Stimulated activated CD4-positive, alpha-beta T cell treated with anti-CD3 and anti-CD28 coated beads, Interleukin-1b, Interleukin-23, amount 100 ng/mL, for 48 hours (primary cell): ENCODE measurements around the gene TTC28.

ENCODE experiments used
- DNase-seq: peaks from one replicate; pipeline ENCODE4 v3.0.0-alpha.2; 2020

TTC28 gene

DNA sequence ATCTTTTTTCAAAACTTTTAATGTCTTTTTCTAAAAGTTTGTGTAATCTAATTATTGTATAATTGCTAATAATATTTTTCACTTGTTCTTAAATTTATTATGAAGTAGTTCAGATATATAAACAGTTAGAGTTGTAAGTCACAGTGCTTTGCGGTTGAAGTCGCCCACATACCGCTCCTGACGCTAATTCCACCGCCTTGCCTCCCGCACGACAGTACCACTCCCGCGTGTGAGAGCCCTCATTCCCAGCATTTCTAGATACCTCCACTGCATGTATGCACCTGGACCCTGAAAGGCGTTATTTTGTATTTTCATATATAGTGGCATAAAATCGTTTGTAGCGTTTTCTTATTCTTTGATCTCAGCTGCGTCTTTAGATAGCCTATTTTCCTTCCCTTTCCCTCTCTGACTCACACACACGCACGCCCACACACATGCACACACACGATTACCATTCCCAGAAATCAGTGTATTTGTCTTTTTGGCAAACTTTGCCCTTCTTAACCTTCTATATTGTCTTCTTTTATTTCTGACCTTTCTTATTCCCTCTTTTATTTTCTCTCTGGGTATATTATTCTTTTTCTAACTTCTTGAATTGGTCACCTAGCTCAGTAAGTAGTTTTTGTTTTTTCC, 704.1 kb downstream of the TTC28 start:
- DNase-seq: no peak

DNA sequence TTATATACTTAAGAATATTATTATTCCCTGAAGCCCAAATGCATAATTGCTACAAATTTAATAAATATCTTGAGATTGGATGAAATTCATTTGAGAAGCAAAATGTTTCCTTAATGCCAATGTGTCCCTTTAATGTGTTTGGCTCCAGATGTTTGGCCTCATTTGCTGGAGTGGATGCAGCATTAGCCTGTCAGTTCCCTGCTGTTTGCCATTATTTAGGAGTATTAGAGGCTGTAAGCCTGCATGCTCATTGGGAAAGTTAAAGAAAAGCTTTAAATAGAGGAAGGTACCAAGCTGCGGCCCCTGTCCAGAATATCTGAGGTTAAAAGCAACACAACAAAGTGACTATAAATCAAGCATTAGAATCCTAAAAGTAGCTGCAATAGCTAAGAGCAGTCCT, 705.8 kb downstream of the TTC28 start:
- DNase-seq: no peak

DNA sequence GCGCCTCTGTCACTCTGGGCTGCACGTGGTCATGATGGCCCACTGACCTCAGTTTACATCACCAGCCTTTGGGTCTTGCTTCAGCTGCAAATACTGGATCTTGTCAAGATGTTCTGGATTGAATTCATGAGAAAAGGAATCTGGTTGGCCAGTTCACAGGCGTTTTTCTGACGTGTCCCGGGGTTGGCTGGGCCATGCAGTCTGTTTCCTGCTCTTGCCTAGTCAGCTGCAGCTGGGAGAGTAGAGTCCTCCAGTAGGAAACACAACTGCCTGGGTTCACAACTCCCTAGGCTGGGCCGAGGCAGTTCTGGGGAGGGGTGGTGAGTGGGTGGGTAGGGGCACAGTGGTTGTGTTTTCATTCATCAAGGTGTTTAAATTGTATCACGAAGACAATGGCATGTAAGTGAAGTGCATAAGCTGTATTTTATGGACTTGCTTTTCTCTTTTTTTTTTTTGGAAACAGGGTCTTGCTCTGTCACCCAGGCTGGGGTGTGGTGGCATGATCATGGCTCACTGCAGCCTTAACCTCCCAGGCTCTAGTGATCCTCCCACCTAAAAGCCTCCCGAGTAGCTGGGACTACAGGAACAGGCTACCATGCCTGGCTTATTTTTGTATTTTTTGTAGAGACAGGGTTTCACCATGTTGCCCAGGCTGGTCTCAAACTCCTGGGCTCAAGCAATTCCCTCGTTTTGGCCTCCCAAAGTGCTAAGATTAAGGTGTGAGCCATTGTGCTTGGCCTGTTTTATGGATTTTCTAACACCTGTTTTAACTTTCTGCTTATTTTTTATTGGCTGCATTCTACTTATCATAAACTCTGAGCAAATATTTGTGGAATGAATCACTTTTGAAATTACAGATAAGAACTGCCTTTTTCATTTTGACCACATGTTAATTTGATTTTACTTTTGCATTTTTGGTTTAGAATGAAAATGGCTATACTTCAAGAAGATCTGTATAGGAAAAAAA, 706.6 kb downstream of the TTC28 start:
- no peak for DNase-seq

DNA sequence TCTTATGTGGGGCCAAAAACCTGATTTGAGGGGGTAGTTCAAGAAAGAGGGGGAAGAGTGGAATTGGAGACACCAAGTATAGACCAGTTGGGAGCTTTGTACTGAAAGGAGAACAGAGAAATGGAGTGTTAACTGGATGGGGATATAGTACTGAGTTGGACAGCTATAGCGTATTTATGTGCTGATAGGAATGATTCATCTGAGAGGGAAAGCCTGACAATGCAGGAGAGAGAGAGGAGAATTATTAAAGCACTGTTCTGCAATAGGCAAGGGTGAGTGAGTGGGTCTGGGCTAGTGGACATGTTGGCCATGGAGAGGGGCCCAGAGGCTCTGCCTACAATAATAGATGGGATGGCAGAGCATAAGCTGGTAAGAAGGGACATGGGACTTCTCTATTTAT, 707.7 kb downstream of the TTC28 start:
- DNase-seq: no peak

DNA sequence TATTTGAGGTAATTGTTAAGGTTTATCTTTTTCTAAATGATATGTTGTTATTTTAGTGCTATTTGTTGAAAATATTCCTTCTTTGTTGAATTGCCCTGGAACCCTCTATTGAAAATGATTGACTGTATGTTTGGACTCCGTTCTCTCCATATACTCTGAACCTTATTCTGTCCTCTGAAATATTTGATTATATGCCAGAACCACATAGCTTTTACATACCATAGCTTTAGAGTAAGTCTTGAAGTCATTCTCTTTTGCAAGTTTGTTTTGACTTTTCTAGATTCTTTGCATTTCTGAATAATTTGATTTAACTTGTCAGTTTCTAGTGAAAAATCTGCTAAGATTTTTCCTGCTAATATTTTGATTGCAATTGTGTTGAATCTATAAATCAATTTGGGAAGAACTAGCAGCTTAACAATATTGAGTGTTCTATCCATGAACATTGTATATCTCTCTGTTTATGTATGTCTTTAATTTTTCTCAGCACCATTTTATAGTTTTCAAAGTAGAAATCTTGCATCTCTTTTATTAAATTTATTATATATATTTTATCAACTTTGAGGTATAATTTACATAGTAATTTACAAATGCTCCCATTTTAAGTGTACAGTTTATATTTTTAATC, 708.9 kb downstream of the TTC28 start:
- DNase-seq: no peak

DNA sequence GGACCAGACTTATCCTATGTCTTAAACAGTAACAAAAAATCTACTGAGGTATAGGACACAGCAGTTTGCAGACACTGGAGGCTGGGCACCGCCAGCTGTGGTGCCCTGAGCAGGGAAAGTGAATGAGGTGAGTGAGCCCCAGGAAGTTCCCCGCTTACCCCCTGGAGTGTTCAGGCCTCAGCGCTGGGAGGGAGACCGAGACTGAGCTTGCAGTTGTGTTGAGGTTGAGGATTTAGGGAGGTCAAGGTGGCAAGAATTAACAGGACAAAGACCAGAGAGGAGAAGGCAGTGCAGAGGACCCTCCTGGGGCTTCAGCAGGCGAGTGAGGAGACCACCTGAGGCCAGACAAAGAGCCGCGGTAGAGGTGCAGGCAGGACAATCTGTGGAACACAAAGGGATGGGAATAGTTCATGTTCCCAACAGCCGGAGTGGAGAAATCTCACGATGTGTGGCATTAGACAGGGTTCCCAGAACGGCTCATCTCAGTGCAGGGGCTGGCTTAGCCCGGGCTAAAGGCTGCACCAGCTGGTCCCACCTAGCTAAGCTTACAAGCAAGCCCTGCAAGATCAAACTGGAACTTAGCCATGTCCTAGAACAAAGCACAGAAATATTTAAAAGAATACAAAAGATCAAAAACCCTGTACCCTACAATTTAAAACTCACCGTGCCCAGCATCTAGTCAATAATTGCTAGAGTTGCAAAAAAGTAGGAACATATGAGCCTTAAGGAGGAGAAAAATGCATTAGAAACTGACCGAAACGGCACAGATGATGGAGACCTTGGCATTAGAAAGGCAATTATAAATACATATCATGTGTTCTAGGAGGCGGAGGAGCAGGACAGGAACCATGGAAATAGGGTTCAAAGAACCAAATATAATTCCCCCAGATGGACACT, 713.2 kb downstream of the TTC28 start:
- DNase-seq: no peak

DNA sequence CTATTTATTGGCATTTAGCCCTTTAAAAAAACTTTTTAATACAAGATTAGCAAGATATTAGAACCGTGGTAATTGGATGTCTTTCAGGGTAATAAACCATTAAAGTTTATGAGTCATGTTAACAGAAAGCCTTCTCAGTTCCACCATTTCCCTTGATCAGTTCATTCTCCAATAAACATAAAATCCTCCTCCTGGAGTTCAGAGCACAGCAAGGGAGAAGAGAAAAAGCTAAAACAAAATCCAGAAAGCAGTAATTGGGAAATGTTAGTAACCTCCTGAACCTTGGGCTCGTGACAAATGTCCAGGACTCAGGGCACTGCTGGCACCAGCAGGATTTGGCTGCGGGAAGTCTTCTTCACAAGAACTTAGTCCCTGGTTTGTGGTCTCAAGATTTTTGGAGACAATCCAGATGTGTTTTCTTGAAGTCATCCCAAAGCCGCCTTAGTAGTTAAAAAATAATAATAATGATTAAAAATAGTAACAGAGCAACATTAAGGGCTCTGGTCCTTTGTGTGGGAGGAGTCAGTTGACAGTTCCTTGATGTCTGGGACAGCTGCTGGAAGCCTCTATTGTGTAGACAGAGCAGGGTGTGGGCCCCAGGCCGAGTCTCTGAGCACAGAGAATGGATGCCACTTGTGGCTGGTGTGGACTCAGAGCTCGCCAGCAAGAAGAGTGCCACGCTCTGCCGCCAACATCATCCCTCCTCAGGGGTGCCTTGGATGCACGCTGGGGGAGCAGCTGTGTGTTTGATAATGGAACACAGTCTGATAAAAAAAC, 717.2 kb downstream of the TTC28 start:
- DNase-seq: no peak

DNA sequence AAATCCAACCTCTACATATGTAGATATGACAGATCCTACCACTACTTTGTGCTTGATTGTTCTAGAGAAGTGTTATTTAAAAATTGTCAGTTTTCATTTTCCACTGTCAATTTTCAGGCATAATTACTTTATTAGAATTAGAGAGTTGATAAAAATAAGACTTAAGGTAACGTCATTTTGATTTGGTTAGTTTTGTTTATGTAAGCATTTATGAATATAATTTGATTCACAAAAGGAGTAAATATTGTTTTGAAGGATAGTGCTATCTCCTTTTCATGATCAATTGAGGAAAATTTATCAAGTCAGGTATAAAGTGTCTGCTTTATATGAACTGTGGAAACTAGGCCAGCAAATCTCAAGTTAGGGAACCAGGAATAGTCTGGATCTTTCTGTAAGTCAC, 718.0 kb downstream of the TTC28 start:
- DNase-seq: no peak

DNA sequence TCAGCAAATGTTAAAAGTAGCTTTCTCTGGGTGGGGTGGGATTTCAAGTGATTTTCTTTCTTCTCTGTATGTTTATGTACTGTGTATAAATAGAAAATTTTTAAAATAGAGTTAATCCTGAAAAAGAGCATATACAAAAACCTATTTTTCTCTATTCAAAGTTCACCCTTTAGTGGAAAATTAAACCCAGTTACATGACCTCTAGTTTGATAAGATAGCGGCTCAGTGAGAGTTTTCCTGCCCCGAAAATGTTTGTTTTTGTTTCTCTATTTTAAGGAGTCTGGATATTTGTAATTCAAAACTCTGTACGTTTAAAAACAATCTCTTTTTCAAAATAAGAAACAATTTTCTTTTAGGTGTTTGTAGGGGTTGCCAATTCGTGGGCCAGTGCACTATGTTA, 718.5 kb downstream of the TTC28 start:
- no peak for DNase-seq

DNA sequence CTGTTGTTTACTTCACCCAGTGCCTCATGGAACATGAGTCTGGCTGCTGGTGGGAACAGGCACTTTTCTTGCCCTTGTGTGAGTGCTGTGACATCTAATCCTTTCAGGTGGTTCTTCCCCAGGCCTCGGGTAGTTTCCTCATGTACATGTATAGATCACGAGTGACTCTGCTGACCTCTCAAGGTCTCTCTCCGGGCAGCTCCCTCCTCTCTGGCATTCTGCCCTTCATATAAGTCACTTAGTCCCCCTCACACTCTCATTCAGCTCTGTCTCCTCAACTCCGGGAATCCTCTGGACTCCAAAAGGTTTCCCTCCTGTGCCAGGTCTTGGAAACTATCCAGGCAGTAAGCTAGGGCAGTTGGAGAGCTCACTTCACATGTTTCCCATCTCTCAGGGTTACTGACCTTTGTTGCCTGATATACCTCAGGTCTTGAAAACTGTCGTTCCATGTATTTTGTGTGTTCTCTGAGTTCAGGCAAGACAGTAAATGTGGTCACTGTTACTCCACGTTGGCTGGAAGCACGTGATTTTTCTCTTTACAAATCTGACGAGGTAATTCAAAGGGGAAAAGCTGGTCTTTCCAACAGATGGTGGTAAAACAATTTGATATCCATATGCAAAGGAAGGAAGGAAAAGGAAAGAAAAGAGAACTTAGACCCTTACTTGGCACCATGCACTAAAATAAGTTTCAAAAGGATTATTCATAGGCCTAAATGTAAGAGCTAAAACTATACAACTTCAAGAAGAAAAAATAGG, 720.1 kb downstream of the TTC28 start:
- no peak for DNase-seq

DNA sequence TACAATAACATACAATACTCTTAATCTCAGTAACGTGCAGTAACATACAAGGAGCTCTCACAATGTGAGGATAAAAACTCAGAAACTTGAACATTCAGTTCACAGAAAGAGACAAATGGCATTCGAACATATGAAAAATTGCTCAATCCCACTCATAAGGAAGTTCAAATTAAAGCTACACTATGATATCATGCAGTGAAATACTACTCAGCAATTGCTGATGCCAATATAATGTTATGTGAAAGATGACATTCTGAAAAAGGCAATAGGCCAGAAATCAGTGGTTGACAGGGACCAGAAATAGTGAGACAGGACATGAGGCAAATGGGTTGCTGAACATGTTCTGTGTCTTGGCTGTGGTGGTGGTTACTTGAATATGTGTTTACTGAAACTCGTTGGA, 726.9 kb downstream of the TTC28 start:
- no peak for DNase-seq

DNA sequence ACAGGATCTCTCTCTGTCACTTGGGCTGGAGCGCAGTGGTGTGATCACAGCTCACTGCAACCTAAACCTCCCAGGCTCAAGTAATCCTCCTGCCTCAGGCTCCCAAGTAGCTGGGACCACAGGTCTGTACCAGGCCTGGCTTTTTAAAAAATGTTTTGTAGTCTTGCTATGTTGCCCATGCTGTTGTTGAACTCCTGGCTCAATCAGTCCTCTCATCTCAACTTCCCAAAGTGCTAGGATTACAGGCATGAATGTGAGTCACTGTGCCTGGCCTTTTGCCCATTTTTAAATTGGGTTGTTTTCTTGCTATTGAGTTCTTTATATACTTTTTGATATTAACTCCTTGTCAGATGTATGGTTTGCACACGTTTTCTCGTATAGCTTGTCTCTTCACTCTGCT, 727.5 kb downstream of the TTC28 start:
- DNase-seq: no peak

DNA sequence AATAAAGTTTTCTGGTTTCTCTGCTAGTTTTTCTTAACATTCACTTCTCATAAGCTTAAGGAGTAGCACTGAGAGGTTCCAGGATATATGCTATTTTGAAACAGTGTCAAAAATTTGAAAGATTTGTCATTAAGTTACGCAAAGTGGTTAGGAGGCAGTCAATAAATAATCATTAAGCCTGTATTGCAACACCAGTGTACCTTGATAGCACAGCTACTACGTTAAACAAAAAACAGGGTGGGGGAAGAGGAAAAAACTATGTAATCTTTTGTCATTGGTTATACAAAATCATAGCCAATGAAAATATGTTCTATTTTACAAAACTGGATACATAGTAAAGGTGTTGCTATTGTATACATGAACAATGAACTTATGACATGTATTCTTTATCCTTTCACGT, 730.2 kb downstream of the TTC28 start:
- DNase-seq: no peak

DNA sequence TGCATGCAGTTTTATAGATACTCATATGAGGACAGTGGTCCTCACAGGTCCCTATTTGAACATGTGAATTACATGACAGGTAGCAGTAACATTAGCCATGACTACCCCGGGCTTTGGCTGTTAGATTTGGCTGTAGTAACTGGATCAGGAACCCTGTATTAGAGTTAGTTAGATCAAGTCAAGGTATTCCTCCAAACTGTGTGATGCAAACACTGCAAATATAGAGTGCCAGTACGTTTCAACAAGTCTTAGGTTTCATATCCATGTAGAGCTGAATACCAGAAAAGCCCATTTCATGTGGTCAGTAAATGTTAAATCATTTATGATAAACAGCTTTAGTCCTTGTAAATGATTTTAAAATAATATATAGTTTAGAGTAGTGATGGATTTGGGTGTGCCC, 731.1 kb downstream of the TTC28 start:
- DNase-seq: no peak

DNA sequence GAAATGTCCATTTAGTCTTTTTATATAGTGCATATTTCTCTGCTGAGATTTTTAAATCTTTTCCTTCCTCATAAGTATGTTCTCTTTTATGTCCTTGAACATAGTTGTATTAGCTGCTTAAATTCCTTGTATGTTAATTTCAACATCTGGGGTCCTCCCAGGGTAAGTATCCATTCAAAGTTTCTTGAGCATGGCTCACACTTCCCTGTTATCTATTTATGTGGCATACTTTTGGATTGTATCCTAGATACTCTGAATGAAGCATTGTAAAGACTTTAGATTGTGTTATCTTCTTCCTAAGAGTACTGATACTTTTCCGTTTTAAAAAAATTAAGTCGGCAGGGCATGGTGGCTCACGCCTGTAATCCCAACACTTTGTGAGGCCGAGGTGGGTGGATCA, 732.2 kb downstream of the TTC28 start:
- no peak for DNase-seq

DNA sequence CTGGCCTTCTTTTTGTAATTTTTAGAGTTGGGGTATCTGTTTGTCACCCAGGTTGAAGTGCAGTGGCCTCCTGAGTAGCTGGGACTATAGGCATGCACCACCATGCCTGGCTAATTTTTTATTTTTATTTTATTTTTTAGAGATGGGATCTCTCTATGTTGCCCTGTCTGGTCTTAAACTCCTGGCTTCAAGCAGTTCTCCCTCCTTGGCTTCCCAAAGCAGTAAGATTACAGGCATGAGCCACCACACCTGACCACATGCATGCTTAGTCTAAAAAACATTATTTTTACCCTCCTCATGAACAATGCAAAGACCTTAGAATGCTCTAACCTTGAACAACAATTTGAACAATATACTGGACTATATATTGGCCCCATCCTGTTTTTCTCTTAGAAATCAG, 738.5 kb downstream of the TTC28 start:
- no peak for DNase-seq

DNA sequence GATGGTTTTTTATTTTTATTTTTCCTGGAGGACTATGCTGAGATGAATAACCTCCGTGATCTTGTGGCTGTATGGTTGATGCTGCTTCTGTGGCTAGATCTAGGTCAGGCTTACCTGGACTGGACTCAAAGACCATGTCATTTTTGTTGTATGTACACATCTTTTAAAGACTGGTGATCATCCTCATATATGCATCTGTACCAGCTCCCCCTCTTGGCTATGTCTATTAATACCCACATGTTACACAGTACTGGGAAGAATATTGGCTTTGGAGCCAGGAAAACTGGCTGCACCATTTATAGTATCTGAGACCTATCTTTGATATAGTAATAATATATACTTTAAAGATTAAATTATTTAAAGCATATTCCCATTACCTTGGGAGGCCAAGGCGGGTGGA, 742.2 kb downstream of the TTC28 start:
- no peak for DNase-seq

DNA sequence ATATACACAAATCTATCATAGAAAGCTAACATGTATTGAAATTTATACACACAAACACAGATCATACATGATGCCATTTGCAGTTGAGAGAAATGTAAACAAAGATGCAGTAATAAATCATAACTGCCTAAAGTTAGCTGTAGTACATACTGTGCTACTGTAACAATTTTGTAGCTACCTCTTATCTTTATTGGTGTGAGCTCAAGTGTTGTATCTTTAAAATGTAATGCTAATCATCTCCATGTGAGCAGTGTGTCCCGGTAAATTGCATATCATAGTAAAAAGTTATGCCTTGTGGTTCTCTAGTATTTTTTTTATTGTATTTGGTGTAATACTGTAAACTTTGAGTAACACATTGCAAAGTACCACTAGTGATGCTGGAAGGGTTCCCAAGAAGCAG, 743.7 kb downstream of the TTC28 start:
- DNase-seq: no peak

DNA sequence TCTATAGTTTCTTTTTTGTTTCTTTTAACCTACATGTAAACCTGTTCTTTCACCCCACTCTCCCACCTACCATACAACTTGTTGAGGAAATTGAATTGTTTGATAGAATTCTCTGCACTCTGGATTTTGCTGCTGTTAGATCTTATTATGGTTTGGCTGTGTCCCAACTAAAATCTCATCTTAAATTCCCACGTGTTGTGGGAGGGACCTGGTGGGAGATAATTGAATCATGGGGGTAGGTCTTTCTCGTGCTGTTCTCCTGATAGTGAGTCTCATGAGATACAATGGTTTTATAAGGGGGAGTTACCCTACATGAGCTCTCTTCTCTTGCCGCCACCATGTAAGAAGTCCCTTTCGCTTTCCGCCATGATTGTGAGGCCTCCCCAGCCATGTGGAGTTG, 745.6 kb downstream of the TTC28 start:
- DNase-seq: no peak

DNA sequence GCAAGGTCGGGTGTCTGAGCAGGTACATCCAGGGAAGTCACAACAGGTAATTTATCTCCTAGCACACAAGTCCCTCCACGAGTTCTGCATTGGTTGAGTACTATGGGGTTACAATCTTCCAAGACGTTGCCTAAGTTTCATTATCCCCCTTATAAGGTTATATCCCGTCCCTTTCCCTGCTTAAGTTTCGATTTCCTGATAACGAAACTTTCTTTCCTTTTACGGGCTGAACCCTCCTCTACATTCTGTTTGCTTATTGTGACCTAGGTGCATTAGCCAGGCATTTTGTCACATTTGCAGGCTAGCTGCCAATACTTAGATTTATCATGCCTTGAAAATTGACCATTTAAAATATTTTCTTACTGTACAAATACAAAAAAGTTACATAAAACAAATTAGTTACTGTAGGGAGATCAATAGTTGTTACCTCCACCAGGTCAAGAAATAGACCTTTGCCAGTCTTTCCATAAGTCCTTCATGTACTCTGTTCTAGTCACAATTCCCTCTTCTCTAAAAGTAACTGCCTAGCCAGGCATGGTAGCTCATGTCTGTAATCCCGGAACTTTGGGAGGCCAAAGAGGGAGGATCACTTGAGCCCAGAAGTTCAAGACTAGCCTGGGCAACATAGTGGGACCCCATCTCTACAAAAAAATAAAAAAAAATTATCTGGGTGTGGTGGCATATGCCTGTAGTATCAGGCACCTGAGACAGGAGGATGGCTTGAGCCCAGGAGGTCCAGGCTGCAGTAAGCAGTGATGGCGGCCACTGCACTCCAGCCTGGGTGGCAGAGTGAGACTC, 746.3 kb downstream of the TTC28 start:
- DNase-seq: no peak
